HFFc6 (cell line): ENCODE data around the gene HMGN1. TPM values are rescaled to one million over a fixed set of nuclear protein-coding genes. Genes with fewer than 3 reads are reported as not detected.

Experiments used
- DNase-seq: peaks from one replicate; pipeline ENCODE4 v3.0.0-alpha.2; 2018
- H3K27ac Mint-ChIP-seq: 2 replicates; pipeline ENCODE4 v1.8.0; 2020; ENCODE audit warnings: mild to moderate bottlenecking, mixed read lengths
- H3K27me3 Mint-ChIP-seq: 2 replicates; pipeline ENCODE4 v1.8.0; 2021; ENCODE audit warnings: mild to moderate bottlenecking, moderate library complexity, mixed read lengths; ENCODE audit not compliant: insufficient read depth
- H3K36me3 Mint-ChIP-seq: 2 replicates; pipeline ENCODE4 v1.8.0; 2021; ENCODE audit warnings: low read depth, mixed read lengths
- H3K4me1 Mint-ChIP-seq: 2 replicates; pipeline ENCODE4 v1.8.0; 2020; ENCODE audit warnings: low read depth, mixed read lengths
- H3K4me3 Mint-ChIP-seq: 2 replicates; pipeline ENCODE4 v1.8.0; 2020; ENCODE audit warnings: mild to moderate bottlenecking, moderate library complexity, mixed read lengths
- H3K9me3 Mint-ChIP-seq: 2 replicates; pipeline ENCODE4 v1.8.0; 2020; ENCODE audit warnings: mild to moderate bottlenecking, mixed read lengths
- total RNA-seq, 6 experiments: library from RNA; stranded (reverse); fragmentation: NEBNext Ultra II Directional; extraction: Animal tissue kit (Norgen Biotek cat#: 25700); gene quantifications; 2 replicates in 1 of 6; 3 replicates in 5 of 6; pipeline ENCODE4 v1.2.3, GENCODE V29; 2021
- TF ChIP-seq, protein P1 (sequence below): fragments of 200-600 bp; sonication (generic); IDR thresholded peaks from 2 replicates; pipeline ENCODE4 v1.5.0; 2021; ENCODE audit warnings: antibody characterized with exemption, mild to moderate bottlenecking

Gene HMGN1
- total RNA-seq, 6 experiments from 2014 or later: 177 to 229 (median 202) TPM

DNA sequence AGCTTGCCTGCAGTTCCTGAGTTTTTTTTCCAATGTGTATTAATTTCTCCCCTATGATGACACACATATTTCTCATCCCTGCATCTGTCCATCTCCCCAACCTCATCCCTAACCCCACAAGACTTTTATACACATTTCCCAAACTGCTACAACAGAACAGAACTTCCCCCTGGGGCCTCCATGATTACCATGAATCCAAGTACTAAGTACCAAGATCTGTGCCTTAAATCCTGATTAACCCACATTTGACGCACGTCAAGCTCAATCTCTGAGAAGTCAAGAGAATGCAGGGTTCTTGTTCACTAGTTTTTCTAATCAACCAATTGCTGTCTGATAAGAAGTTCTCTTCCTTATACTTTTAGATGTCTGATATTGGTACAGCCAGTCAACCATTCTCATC lies 9.7 kb downstream of the HMGN1 start:
- Mint-ChIP-seq H3K9me3 (no peaks in the 10 kb centered on the region), H3K27ac (no peak overlapping the region), H3K4me1 (no peaks in the 10 kb centered on the region), H3K4me3 (no peak overlapping the region), H3K36me3 (peaks cover 20% of the 10 kb centered on the region), H3K27me3 (no peaks in the 10 kb centered on the region)
- TF ChIP-seq, protein P1, sequence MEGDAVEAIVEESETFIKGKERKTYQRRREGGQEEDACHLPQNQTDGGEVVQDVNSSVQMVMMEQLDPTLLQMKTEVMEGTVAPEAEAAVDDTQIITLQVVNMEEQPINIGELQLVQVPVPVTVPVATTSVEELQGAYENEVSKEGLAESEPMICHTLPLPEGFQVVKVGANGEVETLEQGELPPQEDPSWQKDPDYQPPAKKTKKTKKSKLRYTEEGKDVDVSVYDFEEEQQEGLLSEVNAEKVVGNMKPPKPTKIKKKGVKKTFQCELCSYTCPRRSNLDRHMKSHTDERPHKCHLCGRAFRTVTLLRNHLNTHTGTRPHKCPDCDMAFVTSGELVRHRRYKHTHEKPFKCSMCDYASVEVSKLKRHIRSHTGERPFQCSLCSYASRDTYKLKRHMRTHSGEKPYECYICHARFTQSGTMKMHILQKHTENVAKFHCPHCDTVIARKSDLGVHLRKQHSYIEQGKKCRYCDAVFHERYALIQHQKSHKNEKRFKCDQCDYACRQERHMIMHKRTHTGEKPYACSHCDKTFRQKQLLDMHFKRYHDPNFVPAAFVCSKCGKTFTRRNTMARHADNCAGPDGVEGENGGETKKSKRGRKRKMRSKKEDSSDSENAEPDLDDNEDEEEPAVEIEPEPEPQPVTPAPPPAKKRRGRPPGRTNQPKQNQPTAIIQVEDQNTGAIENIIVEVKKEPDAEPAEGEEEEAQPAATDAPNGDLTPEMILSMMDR: no peak
- DNase-seq: no peak

DNA sequence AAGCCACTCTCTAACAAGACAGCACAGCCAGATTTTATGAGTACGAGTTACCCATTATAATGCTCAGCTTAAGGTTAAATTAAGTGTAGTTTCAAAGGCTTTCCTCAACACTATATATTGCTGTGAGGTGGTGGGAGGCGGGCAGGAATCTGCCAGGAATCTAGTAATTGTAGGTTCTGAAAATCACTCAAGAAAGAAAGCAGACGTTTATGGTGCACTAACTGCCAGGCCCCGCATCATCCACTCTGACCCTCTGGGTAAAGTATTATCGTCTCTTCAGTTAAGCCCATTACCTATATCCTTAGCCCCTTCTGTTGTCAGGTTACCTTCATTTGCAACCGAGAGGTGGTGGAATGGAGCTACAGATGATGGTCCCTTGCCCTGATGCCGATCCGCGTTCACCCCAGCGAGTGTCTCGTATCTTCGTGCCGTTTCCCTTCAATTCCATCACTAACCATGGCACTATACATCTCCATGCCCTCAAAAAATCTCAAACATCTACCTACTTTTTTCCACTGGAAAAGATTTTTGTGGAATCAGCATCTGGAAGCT lies 12.4 kb downstream of the HMGN1 start:
- Mint-ChIP-seq H3K27me3 (peaks cover 2% of the 10 kb centered on the region; the same call in 1 of the 2 replicates), H3K4me3 (no peak overlapping the region), H3K27ac (no peak overlapping the region), H3K4me1 (peaks cover 6% of the 10 kb centered on the region), H3K9me3 (no peaks in the 10 kb centered on the region), H3K36me3 (peaks cover 9% of the 10 kb centered on the region; the same call in 1 of the 2 replicates)
- TF ChIP-seq, protein P1: no peak
- DNase-seq: no peak

DNA sequence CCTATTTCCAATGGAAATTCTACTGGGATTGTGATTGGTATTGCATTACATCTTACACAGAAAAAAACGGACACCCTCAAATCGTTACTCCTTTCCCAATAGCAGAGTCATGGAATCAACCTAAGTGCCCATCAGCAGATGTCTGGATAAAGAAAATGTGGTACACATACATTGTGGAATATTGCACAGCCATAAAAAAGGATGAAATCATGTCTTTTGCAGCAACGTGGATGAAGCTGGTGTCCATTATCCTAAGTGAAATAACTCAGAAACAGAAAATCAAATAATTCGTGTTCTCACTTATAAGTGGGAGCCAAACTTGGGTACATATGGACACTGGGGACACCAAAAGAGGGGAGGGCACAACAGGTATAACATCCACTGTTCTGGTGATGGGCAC lies 14.3 kb downstream of the HMGN1 start:
- TF ChIP-seq, protein P1: no peak
- no peaks in the 10 kb centered on the region for H3K9me3 Mint-ChIP-seq
- no peak for DNase-seq
- H3K27me3 Mint-ChIP-seq: peaks cover 2% of the 10 kb centered on the region; the same call in 1 of the 2 replicates
- H3K4me1 Mint-ChIP-seq: peaks cover 6% of the 10 kb centered on the region
- no peaks in the 10 kb centered on the region for H3K36me3 Mint-ChIP-seq
- H3K4me3 Mint-ChIP-seq: no peak overlapping the region
- H3K27ac Mint-ChIP-seq: no peak overlapping the region

DNA sequence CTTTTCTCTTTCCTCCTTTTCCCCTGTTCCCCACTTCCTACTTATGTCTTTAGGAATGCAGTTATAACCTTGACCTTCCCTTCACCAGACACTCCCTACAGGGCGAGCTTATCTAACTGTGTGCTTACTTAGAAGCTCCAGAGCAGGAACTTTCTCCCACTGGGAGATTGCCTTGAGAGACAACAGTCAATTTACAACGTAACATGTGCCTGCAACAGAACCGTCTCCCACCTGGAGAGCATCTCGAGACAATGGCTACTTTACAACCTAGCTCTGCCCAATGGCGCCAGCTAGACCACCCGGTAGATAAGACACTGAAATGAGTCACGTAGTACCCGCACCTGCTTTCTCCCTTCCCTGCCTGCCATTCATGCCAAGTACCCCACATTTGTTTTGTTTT lies 16.7 kb downstream of the HMGN1 start:
- Mint-ChIP-seq H3K4me3 (no peak overlapping the region), H3K9me3 (no peaks in the 10 kb centered on the region), H3K36me3 (no peaks in the 10 kb centered on the region), H3K27ac (no peak overlapping the region), H3K27me3 (peaks cover 2% of the 10 kb centered on the region; the same call in 1 of the 2 replicates), H3K4me1 (peaks cover 6% of the 10 kb centered on the region)
- no peak for DNase-seq
- TF ChIP-seq, protein P1: no peak

DNA sequence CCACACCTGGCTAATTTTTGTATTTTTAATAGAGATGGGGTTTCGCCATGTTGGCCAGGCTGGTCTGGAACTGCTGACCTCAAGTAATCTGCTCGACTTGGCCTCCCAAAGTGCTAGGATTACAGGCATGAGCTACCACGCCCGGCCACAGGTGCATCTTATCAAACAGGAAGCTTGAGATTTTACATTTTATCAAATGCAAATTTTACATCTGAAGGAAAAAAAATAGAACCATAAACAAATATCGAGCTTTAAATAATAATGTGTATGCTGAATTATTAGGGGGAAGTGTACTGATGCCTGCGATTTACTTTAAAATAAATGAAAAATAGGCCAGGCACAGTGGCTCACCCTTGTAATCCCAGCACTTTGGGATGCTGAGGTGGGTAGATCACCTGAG lies 18.9 kb downstream of the HMGN1 start:
- Mint-ChIP-seq H3K4me1 (peaks cover 6% of the 10 kb centered on the region), H3K27ac (no peak overlapping the region), H3K36me3 (no peaks in the 10 kb centered on the region), H3K27me3 (peaks cover 2% of the 10 kb centered on the region; the same call in 1 of the 2 replicates), H3K4me3 (no peak overlapping the region), H3K9me3 (no peaks in the 10 kb centered on the region)
- TF ChIP-seq, protein P1: no peak
- DNase-seq: no peak
